ENCODE measurements around the gene SFXN1. TPM values are rescaled to one million over a fixed set of nuclear protein-coding genes. Genes with fewer than 3 reads are reported as not detected.

The SFXN1 gene
- total RNA-seq, 2 experiments from 2014 or later = 476 to 491 TPM

DNA sequence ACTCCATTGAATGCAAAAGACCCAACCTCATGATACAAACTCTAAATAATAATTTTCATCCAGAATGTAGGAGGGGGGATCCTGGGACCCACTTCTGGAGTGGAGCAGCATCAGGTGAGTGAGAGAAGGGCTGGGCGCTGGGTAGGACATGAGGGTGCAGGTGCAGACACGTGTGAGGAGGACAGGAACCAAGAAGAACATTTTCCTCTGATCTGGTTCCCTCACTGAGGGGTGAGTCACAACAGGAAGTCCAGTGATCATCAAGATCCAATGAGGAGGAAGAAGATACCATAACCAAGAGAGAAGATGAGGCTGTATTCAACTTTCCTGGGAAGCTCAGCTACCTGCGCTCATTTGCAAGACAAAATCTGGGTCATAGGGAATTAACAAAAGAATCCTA lies 57.4 kb downstream of the SFXN1 start:
- DNase-seq (no peak), ATAC-seq (no peak)
- TF ChIP-seq, protein P1, sequence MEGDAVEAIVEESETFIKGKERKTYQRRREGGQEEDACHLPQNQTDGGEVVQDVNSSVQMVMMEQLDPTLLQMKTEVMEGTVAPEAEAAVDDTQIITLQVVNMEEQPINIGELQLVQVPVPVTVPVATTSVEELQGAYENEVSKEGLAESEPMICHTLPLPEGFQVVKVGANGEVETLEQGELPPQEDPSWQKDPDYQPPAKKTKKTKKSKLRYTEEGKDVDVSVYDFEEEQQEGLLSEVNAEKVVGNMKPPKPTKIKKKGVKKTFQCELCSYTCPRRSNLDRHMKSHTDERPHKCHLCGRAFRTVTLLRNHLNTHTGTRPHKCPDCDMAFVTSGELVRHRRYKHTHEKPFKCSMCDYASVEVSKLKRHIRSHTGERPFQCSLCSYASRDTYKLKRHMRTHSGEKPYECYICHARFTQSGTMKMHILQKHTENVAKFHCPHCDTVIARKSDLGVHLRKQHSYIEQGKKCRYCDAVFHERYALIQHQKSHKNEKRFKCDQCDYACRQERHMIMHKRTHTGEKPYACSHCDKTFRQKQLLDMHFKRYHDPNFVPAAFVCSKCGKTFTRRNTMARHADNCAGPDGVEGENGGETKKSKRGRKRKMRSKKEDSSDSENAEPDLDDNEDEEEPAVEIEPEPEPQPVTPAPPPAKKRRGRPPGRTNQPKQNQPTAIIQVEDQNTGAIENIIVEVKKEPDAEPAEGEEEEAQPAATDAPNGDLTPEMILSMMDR (IDR thresholded peaks at IDR 0.05) = no peak
- intact Hi-C loops (cut with micrococcal nuclease) = loop anchor here (2.0 kb wide), 3 partner anchors 123 to 183 kb away; partner anchors contain the start of gene HRH2
- no peaks in the 10 kb centered on the region for H3K9me3 Mint-ChIP-seq
- CTCF ChIA-PET = interaction anchor here (1.1 to 6.4 kb wide), 12 partner anchors 18 to 336 kb away, joined by 3 to 119 read pairs (median 56); partner anchors contain the start of genes CPLX2 and HRH2
- no peaks in the 10 kb centered on the region for H3K27me3 Mint-ChIP-seq
- H3K4me3 Mint-ChIP-seq = no peak overlapping the region
- H3K36me3 Mint-ChIP-seq (ENCODE audit: low read depth) = peaks cover 25% of the 10 kb centered on the region
- POLR2A ChIA-PET = no interaction called here
- peaks cover 45% of the 10 kb centered on the region for H3K4me1 Mint-ChIP-seq (ENCODE audit: low read depth)
- H3K27ac Mint-ChIP-seq = peak overlapping the region; percentile 3

DNA sequence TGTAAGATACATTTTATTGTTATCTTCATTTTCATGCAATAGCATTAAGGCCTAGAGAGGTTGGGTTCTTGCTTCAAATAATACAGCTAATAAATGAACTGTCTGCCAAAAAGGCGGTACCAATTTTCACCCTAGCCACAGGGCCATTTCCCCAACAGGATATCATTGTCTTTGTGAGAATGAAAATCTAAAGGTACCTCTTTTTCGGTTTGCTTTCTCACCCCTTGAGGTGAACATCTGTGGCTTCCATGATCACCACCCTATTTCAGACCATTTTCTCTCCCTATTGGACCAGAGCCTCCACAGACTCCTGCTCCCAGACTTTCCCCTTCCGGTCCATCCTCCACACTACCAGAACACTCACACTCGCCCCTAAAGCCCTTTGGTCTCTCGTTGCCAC lies 60.2 kb downstream of the SFXN1 start:
- peaks cover 10% of the 10 kb centered on the region for H3K36me3 Mint-ChIP-seq (ENCODE audit: low read depth)
- ChIA-PET CTCF (interaction anchor here (0.9 to 6.3 kb wide), 7 partner anchors 9 to 191 kb away, joined by 3 to 89 read pairs (median 6); no protein-coding TSS in a partner anchor), POLR2A (interaction anchor here (0.6 kb wide), 1 partner anchor 10 kb away, joined by 4 read pairs; no protein-coding TSS in a partner anchor)
- no peak overlapping the region for H3K4me3 Mint-ChIP-seq
- no peaks in the 10 kb centered on the region for H3K27me3 Mint-ChIP-seq
- H3K27ac Mint-ChIP-seq = no peak overlapping the region
- no peak for DNase-seq
- peaks cover 43% of the 10 kb centered on the region for H3K4me1 Mint-ChIP-seq (ENCODE audit: low read depth)
- TF ChIP-seq, protein P1 (IDR thresholded peaks at IDR 0.05) = no peak
- no peak for ATAC-seq
- intact Hi-C loops (cut with micrococcal nuclease) = no loop called here
- no peaks in the 10 kb centered on the region for H3K9me3 Mint-ChIP-seq

DNA sequence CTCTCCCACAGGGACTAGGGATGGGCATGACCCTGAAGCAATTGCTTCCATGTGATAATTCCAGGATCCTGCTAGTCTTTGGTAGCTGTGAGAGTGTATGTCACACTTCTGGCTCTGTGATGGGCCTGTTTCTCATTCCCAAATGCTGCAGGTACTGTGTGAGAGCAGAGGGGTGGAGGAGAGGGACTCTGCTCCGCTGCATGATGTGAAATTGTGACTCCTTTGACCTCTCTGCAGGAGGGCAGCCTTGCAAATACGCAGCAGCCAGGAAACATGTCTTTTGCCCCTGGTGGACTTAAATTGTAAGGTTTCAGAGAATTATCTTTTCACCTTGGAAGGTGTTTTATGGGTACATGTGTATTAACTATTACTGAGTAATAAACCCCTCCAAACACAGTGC lies 61.6 kb downstream of the SFXN1 start:
- Mint-ChIP-seq H3K36me3 (ENCODE audit: low read depth) (peaks cover 3% of the 10 kb centered on the region), H3K27me3 (no peaks in the 10 kb centered on the region), H3K4me1 (ENCODE audit: low read depth) (peaks cover 35% of the 10 kb centered on the region), H3K4me3 (no peak overlapping the region), H3K27ac (no peak overlapping the region), H3K9me3 (no peaks in the 10 kb centered on the region)
- TF ChIP-seq, protein P1 (IDR thresholded peaks at IDR 0.05) = no peak
- ChIA-PET CTCF (interaction anchor here (1.1 to 4.1 kb wide), 5 partner anchors 10 to 190 kb away, joined by 4 to 29 read pairs (median 6); no protein-coding TSS in a partner anchor), POLR2A (no interaction called here)
- no peak for ATAC-seq
- DNase-seq = no peak
- intact Hi-C loops (cut with micrococcal nuclease) = no loop called here

DNA sequence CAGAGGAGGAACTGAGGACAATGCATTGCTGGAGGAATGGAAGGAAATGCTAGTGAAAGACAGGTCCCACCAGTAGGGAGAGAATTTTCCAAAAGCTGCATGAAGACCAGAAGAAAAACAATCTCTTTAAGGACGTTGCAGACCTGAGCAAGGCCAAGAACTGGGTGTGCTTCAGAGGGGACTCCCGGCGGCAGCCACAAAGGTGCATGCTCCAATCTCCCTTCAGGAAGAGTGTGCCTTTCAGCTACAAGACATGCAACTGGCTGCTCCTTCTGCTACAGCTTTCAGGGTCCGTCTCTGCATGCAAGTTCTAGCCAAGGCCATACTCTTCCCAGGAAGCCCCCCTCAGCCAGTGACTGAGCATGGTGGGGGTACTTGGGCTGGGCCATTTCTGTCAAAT lies 62.9 kb downstream of the SFXN1 start:
- Mint-ChIP-seq H3K4me1 (ENCODE audit: low read depth) (peaks cover 25% of the 10 kb centered on the region), H3K27ac (no peak overlapping the region), H3K36me3 (ENCODE audit: low read depth) (no peaks in the 10 kb centered on the region), H3K27me3 (no peaks in the 10 kb centered on the region), H3K4me3 (no peak overlapping the region), H3K9me3 (no peaks in the 10 kb centered on the region)
- DNase-seq = no peak
- CTCF ChIA-PET = interaction anchor here (0.6 to 1.9 kb wide), 2 partner anchors 177 to 188 kb away, joined by 3 to 9 read pairs; no protein-coding TSS in a partner anchor
- ATAC-seq = no peak
- POLR2A ChIA-PET = interaction anchor here (1.9 kb wide), 1 partner anchor 118 kb away, joined by 6 read pairs; no protein-coding TSS in a partner anchor
- TF ChIP-seq, protein P1 (IDR thresholded peaks at IDR 0.05) = no peak
- intact Hi-C loops (cut with micrococcal nuclease) = no loop called here

DNA sequence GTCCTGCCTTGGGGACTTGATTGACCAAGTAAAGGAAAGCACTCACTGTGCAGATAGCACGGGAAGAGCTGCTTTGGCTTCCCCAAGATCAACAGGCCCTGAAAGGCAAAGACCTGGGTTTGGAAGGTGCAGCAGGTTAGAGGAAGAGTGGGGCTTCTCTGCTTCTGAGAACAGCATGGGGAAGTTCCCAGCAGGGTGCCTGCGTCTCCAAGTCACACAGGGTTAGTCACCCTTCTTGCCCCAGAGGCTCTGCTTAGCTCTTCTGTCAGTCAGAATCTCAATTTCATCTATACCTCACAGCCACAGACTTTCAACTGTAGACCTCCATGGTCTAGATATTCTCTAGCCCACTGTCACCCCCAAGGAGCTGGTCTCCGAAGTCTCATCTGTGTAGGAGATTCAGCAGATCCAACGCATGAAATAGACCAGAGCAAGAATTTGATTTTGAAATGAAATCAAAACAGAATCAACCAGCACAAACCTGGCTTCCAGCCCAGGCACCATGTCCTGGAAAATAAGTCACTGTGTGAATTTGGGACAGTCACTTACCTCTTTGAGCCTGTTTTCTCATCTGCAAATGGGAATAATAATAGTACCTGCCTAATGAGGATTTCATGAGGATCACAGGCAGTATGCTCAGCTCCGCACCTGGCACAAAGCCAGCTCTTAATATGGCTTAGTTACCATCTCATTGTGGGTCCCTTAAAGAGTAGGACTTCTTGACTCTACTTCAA lies 64.0 kb downstream of the SFXN1 start:
- no peaks in the 10 kb centered on the region for H3K36me3 Mint-ChIP-seq (ENCODE audit: low read depth)
- POLR2A ChIA-PET = interaction anchor here (1.1 to 1.9 kb wide), 2 partner anchors 10 to 117 kb away, joined by 3 to 6 read pairs; no protein-coding TSS in a partner anchor
- H3K9me3 Mint-ChIP-seq = no peaks in the 10 kb centered on the region
- ATAC-seq = peak; percentile 99
- no peak overlapping the region for H3K4me3 Mint-ChIP-seq
- peak; percentile 72 for DNase-seq
- peaks cover 4% of the 10 kb centered on the region for H3K27me3 Mint-ChIP-seq
- CTCF ChIA-PET = interaction anchor here (0.7 to 2.1 kb wide), 4 partner anchors 8 to 176 kb away, joined by 3 to 24 read pairs (median 6); partner anchors contain the start of gene DRD1
- TF ChIP-seq, protein P1 (IDR thresholded peaks at IDR 0.05) = no peak
- intact Hi-C loops (cut with micrococcal nuclease) = no loop called here
- peak overlapping the region; percentile 10 for H3K27ac Mint-ChIP-seq
- H3K4me1 Mint-ChIP-seq (ENCODE audit: low read depth) = peaks cover 24% of the 10 kb centered on the region

Data from activated CD8-positive, alpha-beta T cell treated with anti-CD3 and anti-CD28 coated beads for 36 hours (primary cell).